K562 (cell line): ENCODE results near the gene CD52. TPM values are rescaled to one million over a fixed set of nuclear protein-coding genes. Genes with fewer than 3 reads are reported as not detected.
A peak's percentile ranks its signal among the peaks of the same experiment; 100 is the strongest.

Experiments
- CBFB ChIP-seq: sonication (generic); formaldehyde crosslinking; IDR thresholded peaks from 2 replicates; pipeline ENCODE4 v1.4.0; 2020; ENCODE audit warnings: mild to moderate bottlenecking, missing genetic modification reagents
- CHD1 ChIP-seq: fragments of 200-600 bp; sonication (generic); IDR thresholded peaks from one replicate; pipeline ENCODE4 v1.6.1; 2012; ENCODE audit warnings: mild to moderate bottlenecking, moderate library complexity, low read length, inconsistent platforms
- DIDO1 ChIP-seq: fragments of 450-650 bp; IDR thresholded peaks from 2 replicates; pipeline ENCODE4 v1.6.1; 2016; ENCODE audit warnings: low read depth, missing biosample characterization, missing genetic modification characterization
- EHMT2 ChIP-seq: fragments of 450-650 bp; IDR thresholded peaks from 2 replicates; pipeline ENCODE4 v1.6.1; 2018; ENCODE audit warnings: antibody characterized with exemption
- GABPB2 ChIP-seq: fragments of 250-450 bp; sonication (Bioruptor Pico); conservative IDR thresholded peaks from 2 replicates; pipeline ENCODE4 v1.5.1; 2021; ENCODE audit warnings: mild to moderate bottlenecking
- JUND ChIP-seq, 2 experiments: IDR thresholded peaks; 2 replicates in 1 of 2; 3 replicates in 1 of 2; pipeline ENCODE4 v1.6.1; 2011; ENCODE audit warnings: borderline replicate concordance in 2 of 2, low read depth in 2 of 2, low read length in 2 of 2, improper control_type of control experiment in 1 of 2, missing biosample characterization in 1 of 2, missing genetic modification characterization in 1 of 2, missing genetic modification reagents in 1 of 2
- NFRKB ChIP-seq: fragments of 450-650 bp; IDR thresholded peaks from 2 replicates; pipeline ENCODE4 v1.6.1; 2016; ENCODE audit warnings: low read depth
- NR2C2 ChIP-seq, 2 experiments: fragments of 200-800 bp in 1 of 2; sonication (Bioruptor generic) in 1 of 2; sonication (generic) in 1 of 2; formaldehyde crosslinking in 1 of 2; IDR thresholded peaks; 2 replicates each; pipeline versions ENCODE4 v1.6.1 to v1.8.0; 2016 to 2022; ENCODE audit warnings: mild to moderate bottlenecking in 1 of 2, missing compliant biosample characterization in 1 of 2, missing genetic modification characterization in 1 of 2, missing genetic modification reagents in 1 of 2
- POLR2A ChIP-seq: fragments of 450-650 bp; conservative IDR thresholded peaks from 2 replicates; pipeline ENCODE4 v1.6.1; 2016
- RBM14 ChIP-seq: fragments of 200-400 bp; formaldehyde crosslinking; IDR thresholded peaks from 2 replicates; pipeline ENCODE4 v1.6.1; 2018; ENCODE audit warnings: low read depth, mild to moderate bottlenecking, low read length, moderate library complexity, borderline replicate concordance; ENCODE audit not compliant: insufficient read depth
- SP1 ChIP-seq: sonication (generic); formaldehyde crosslinking; IDR thresholded peaks from 2 replicates; pipeline ENCODE4 v1.8.1; 2022; ENCODE audit warnings: mild to moderate bottlenecking, missing genetic modification reagents
- ZC3H11A ChIP-seq: IDR thresholded peaks from 2 replicates; pipeline ENCODE4 v1.6.1; 2012; ENCODE audit warnings: low read depth, low read length, improper control_type of control experiment
- ZFPM2 ChIP-seq: fragments of 250-450 bp; sonication (Bioruptor Pico); IDR thresholded peaks from 2 replicates; pipeline ENCODE4 v1.5.1; 2022; ENCODE audit warnings: mild to moderate bottlenecking
- ZNF384 ChIP-seq: IDR thresholded peaks from 2 replicates; pipeline ENCODE4 v1.6.1; 2012; ENCODE audit warnings: low read depth, low read length, improper control_type of control experiment
- polyA plus RNA-seq, 8 experiments: library from polyadenylated mRNA; depleted of rRNA in 4 of 8; stranded (reverse) in 5 of 8; unstranded in 3 of 8; fragments of >200 nt; fragmentation: Nextera tagmentation in 2 of 8; fragmentation: Illumina TruSeq in 1 of 8; extraction: Ambion mirVana in 2 of 8; extraction: Trizol in 1 of 8; gene quantifications; 2 replicates each; pipeline versions ENCODE4 v1.2.1 to v1.2.3, GENCODE V29; 2011 to 2014; ENCODE audit warnings: inconsistent platforms in 1 of 8, missing spikeins in 1 of 8
- total RNA-seq, 7 experiments: library from RNA; depleted of rRNA in 6 of 7; stranded (reverse); fragments of >200 nt in 6 of 7; fragmentation: Illumina TruSeq in 2 of 7; extraction: Trizol in 2 of 7; gene quantifications; 2 replicates each; pipeline versions ENCODE4 v1.2.1 to v1.2.3, GENCODE V29; 2011 to 2021; ENCODE audit warnings: low replicate concordance in 1 of 7
- TF ChIP-seq, protein P1 (sequence below), 2 experiments: fragments of 450-650 bp; IDR thresholded peaks; 2 replicates each; pipeline ENCODE4 v1.6.1; 2018; ENCODE audit warnings: mild to moderate bottlenecking in 2 of 2, low read depth in 1 of 2; ENCODE audit not compliant: partially characterized antibody in 2 of 2
- TF ChIP-seq, protein P2 (sequence below): fragments of 250-450 bp; sonication (Bioruptor Pico); IDR thresholded peaks from 2 replicates; pipeline ENCODE4 v1.4.0; 2020; ENCODE audit warnings: mild to moderate bottlenecking, moderate library complexity
- TF ChIP-seq, protein P3 (sequence below): fragments of 450-650 bp; IDR thresholded peaks from 2 replicates; pipeline ENCODE4 v1.6.1; 2014; ENCODE audit warnings: low read depth, mild to moderate bottlenecking, moderate library complexity, borderline replicate concordance

The CD52 gene
- total and polyA plus RNA-seq, 9 of the 15 experiments (the other 6 are each of a cell fraction or from before 2014, with no cell fraction given) = 34.9 to 488 (median 173) TPM

DNA sequence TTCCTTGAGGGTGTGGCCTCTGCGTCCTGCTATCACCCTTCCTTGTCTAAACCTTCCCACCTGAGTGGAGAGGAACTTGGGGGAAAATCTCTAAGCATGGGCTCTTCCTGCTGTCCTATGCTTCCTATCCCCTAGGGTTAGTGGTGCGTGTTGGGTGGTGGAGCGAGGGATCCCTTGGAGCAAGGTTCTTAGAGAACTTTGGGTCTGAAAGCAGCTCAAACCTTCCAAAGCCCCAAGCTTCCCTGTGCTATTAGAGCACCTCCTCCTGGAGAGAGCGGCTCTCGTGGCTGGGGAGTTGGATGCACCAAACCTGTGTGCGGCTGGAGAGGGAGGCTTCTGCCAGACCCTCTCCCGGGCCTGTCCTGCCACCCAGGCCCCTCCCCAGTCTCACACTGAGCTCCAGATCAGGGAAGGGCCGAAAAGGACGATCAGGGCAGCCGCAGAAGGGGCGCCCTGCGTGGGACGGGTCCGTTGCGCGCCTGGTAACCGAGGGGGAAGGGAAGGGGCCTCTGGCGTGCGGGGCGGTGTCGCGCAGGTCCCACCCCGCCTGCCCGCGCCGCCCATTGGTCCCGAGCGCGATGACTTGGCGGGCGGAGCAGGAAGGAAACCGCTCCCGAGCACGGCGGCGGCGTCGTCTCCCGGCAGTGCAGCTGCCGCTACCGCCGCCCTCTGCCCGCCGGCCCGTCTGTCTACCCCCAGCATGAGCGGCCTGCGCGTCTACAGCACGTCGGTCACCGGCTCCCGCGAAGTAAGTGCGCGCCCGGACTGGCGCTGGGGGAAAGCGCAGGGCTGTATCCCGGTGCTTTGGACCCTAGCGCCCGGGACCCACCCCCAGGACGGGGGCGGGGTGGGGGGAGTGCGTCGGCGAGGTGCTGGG lies 38.1 kb upstream of the CD52 start, which contains the start of gene SH3BGRL3 (continued):
- TF ChIP-seq, protein P1, sequence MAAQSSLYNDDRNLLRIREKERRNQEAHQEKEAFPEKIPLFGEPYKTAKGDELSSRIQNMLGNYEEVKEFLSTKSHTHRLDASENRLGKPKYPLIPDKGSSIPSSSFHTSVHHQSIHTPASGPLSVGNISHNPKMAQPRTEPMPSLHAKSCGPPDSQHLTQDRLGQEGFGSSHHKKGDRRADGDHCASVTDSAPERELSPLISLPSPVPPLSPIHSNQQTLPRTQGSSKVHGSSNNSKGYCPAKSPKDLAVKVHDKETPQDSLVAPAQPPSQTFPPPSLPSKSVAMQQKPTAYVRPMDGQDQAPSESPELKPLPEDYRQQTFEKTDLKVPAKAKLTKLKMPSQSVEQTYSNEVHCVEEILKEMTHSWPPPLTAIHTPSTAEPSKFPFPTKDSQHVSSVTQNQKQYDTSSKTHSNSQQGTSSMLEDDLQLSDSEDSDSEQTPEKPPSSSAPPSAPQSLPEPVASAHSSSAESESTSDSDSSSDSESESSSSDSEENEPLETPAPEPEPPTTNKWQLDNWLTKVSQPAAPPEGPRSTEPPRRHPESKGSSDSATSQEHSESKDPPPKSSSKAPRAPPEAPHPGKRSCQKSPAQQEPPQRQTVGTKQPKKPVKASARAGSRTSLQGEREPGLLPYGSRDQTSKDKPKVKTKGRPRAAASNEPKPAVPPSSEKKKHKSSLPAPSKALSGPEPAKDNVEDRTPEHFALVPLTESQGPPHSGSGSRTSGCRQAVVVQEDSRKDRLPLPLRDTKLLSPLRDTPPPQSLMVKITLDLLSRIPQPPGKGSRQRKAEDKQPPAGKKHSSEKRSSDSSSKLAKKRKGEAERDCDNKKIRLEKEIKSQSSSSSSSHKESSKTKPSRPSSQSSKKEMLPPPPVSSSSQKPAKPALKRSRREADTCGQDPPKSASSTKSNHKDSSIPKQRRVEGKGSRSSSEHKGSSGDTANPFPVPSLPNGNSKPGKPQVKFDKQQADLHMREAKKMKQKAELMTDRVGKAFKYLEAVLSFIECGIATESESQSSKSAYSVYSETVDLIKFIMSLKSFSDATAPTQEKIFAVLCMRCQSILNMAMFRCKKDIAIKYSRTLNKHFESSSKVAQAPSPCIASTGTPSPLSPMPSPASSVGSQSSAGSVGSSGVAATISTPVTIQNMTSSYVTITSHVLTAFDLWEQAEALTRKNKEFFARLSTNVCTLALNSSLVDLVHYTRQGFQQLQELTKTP (IDR thresholded peaks at IDR 0.05; ENCODE audit: low read depth in 1 of 2, partially characterized antibody in 2 of 2) = peak in 1 of 2 experiments; percentile 44
- TF ChIP-seq CHD1 (peak; percentile 91), NFRKB (0 out of 2 replicates have a peak, but pooled peaks have one; percentile 16), POLR2A (peak; percentile 84), RBM14 (0 out of 2 replicates have a peak, but pooled peaks have one; percentile 47), GABPB2 (peak; percentile 64; the same call in 1 of the 2 replicates), NR2C2 (CRISPR knock-in tag; IDR thresholded peaks at IDR 0.05) (peak; percentile 67), NR2C2 (tag; IDR thresholded peaks at IDR 0.05) (peak; percentile 55; the same call in 1 of the 2 replicates), CBFB (CRISPR knock-in tag) (no peak), ZFPM2 (no peak), DIDO1 (no peak), EHMT2 (peak; percentile 60), JUND (IDR thresholded peaks at IDR 0.05; ENCODE audit: borderline replicate concordance, low read depth, low read length) (peak; percentile 31; the same call in 1 of the 2 replicates), JUND (tag; IDR thresholded peaks at IDR 0.05; ENCODE audit: borderline replicate concordance, low read depth, low read length) (peak; percentile 54; the same call in 1 of the 3 replicates), SP1 (CRISPR knock-in tag) (peak; percentile 84), ZC3H11A (no peak), ZNF384 (no peak)
- TF ChIP-seq, protein P2, sequence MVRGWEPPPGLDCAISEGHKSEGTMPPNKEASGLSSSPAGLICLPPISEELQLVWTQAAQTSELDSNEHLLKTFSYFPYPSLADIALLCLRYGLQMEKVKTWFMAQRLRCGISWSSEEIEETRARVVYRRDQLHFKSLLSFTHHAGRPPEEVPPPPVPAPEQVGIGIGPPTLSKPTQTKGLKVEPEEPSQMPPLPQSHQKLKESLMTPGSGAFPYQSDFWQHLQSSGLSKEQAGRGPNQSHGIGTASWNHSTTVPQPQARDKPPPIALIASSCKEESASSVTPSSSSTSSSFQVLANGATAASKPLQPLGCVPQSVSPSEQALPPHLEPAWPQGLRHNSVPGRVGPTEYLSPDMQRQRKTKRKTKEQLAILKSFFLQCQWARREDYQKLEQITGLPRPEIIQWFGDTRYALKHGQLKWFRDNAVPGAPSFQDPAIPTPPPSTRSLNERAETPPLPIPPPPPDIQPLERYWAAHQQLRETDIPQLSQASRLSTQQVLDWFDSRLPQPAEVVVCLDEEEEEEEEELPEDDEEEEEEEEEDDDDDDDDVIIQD = no peak
- TF ChIP-seq, protein P3, sequence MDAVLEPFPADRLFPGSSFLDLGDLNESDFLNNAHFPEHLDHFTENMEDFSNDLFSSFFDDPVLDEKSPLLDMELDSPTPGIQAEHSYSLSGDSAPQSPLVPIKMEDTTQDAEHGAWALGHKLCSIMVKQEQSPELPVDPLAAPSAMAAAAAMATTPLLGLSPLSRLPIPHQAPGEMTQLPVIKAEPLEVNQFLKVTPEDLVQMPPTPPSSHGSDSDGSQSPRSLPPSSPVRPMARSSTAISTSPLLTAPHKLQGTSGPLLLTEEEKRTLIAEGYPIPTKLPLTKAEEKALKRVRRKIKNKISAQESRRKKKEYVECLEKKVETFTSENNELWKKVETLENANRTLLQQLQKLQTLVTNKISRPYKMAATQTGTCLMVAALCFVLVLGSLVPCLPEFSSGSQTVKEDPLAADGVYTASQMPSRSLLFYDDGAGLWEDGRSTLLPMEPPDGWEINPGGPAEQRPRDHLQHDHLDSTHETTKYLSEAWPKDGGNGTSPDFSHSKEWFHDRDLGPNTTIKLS = peak; percentile 48; the same call in 1 of the 2 replicates
